HEK293T (cell line): ENCODE measurements around the gene TNFRSF25.
A peak's percentile ranks its signal among the peaks of the same experiment; 100 is the strongest.

ENCODE experiments used
- FOXM1 ChIP-seq: fragments of 450-650 bp; IDR thresholded peaks from 2 replicates; pipeline ENCODE4 v1.6.1; 2017; ENCODE audit warnings: mild to moderate bottlenecking, borderline replicate concordance
- NFRKB ChIP-seq: fragments of 450-650 bp; IDR thresholded peaks from 2 replicates; pipeline ENCODE4 v1.6.1; 2016; ENCODE audit warnings: mild to moderate bottlenecking, moderate library complexity
- SUZ12 ChIP-seq: fragments of 450-650 bp; IDR thresholded peaks from 2 replicates; pipeline ENCODE4 v1.6.1; 2016; ENCODE audit warnings: mild to moderate bottlenecking

GRCh38 chr1:6490181-6491080, 24.5 kb upstream of the TNFRSF25 start:
- TF ChIP-seq FOXM1, result peak; percentile 41; the same call in 1 of the 2 replicates
- TF ChIP-seq SUZ12, result no peak
- no peak for TF ChIP-seq NFRKB
